Mesenchymal stem cell (in vitro differentiated cells and primary cell): ENCODE data around the gene MORC2. TPM values are rescaled to one million over a fixed set of nuclear protein-coding genes. Genes with fewer than 3 reads are reported as not detected.
A peak's percentile ranks its signal among the peaks of the same experiment; 100 is the strongest.

Source experiments
- DNase-seq: peaks from one replicate; pipeline ENCODE4 v3.0.0-alpha.2; 2013
- H2AFZ ChIP-seq: one replicate; pipeline ENCODE4 v1.6.1; 2013; ENCODE audit warnings: low read depth, mild to moderate bottlenecking, control low read depth, inconsistent platforms, low read length, moderate library complexity
- H2AK5ac ChIP-seq: 2 replicates; pipeline ENCODE4 v1.6.1; 2013; ENCODE audit warnings: low read length, moderate library complexity, mild to moderate bottlenecking, inconsistent platforms; ENCODE audit not compliant: severe bottlenecking
- H2BK120ac ChIP-seq: one replicate; pipeline ENCODE4 v1.6.1; 2013; ENCODE audit warnings: low read depth, mild to moderate bottlenecking, inconsistent platforms, low read length, moderate library complexity
- H2BK12ac ChIP-seq, 2 experiments: one replicate each; pipeline ENCODE4 v1.6.1; 2013; ENCODE audit warnings: inconsistent platforms in 2 of 2, low read length in 2 of 2, mild to moderate bottlenecking in 2 of 2, moderate library complexity in 2 of 2, control low read depth in 1 of 2
- H2BK15ac ChIP-seq: one replicate; pipeline ENCODE4 v1.6.1; 2013; ENCODE audit warnings: mild to moderate bottlenecking, low read depth, inconsistent platforms; ENCODE audit not compliant: poor library complexity, severe bottlenecking
- H2BK5ac ChIP-seq: 2 replicates; pipeline ENCODE4 v1.6.1; 2013; ENCODE audit warnings: low read depth, mild to moderate bottlenecking, low read length, control low read depth, inconsistent platforms; ENCODE audit not compliant: poor library complexity, severe bottlenecking
- H3K14ac ChIP-seq, 2 experiments: one replicate each; pipeline ENCODE4 v1.6.1; 2013; ENCODE audit warnings: inconsistent platforms in 2 of 2, low read length in 2 of 2, control low read depth in 1 of 2, mild to moderate bottlenecking in 1 of 2, moderate library complexity in 1 of 2
- H3K18ac ChIP-seq, 2 experiments: one replicate each; pipeline ENCODE4 v1.6.1; 2013; ENCODE audit warnings: inconsistent platforms in 2 of 2, low read length in 2 of 2, control low read depth in 1 of 2, low read depth in 1 of 2, mild to moderate bottlenecking in 1 of 2
- H3K23ac ChIP-seq, 2 experiments: one replicate each; pipeline ENCODE4 v1.6.1; 2013; ENCODE audit warnings: inconsistent platforms in 2 of 2, low read length in 2 of 2, mild to moderate bottlenecking in 2 of 2, moderate library complexity in 2 of 2, control low read depth in 1 of 2
- H3K27ac ChIP-seq: 2 replicates; pipeline ENCODE4 v1.5.1; 2013; ENCODE audit warnings: mild to moderate bottlenecking, moderate library complexity, low read length, control low read depth, inconsistent platforms; ENCODE audit not compliant: poor library complexity, severe bottlenecking
- H3K27me3 ChIP-seq, 2 experiments: 2 replicates each; pipeline versions ENCODE4 v1.6.1 to v1.7.0; 2013; ENCODE audit warnings: low read length in 2 of 2, mild to moderate bottlenecking in 2 of 2, moderate library complexity in 2 of 2, control low read depth in 1 of 2, inconsistent platforms in 1 of 2; ENCODE audit not compliant: control insufficient read depth in 1 of 2, insufficient read depth in 1 of 2
- H3K36me3 ChIP-seq, 2 experiments: 2 replicates each; pipeline versions ENCODE4 v1.6.1 to v1.7.0; 2013; ENCODE audit warnings: low read length in 2 of 2, control low read depth in 1 of 2, inconsistent platforms in 1 of 2, low read depth in 1 of 2, mild to moderate bottlenecking in 1 of 2; ENCODE audit not compliant: insufficient read depth in 2 of 2, control insufficient read depth in 1 of 2
- H3K4ac ChIP-seq, 2 experiments: one replicate each; pipeline ENCODE4 v1.6.1; 2013; ENCODE audit warnings: inconsistent platforms in 2 of 2, low read length in 2 of 2, mild to moderate bottlenecking in 2 of 2, moderate library complexity in 2 of 2, control low read depth in 1 of 2, low read depth in 1 of 2
- H3K4me1 ChIP-seq: 2 replicates; pipeline ENCODE4 v1.6.1; 2013; ENCODE audit warnings: low read depth, low read length, control low read depth; ENCODE audit not compliant: control insufficient read depth, insufficient read depth
- H3K4me2 ChIP-seq: 2 replicates; pipeline ENCODE4 v1.6.1; 2013; ENCODE audit warnings: low read length, mild to moderate bottlenecking, inconsistent platforms; ENCODE audit not compliant: poor library complexity, severe bottlenecking
- H3K4me3 ChIP-seq, 2 experiments: 2 replicates each; pipeline versions ENCODE4 v1.5.1 to v1.7.0; 2013; ENCODE audit warnings: low read length in 2 of 2, mild to moderate bottlenecking in 2 of 2, control low read depth in 1 of 2, low read depth in 1 of 2; ENCODE audit not compliant: insufficient read depth in 1 of 2
- H3K79me1 ChIP-seq: replicated peaks from 2 replicates; pipeline ENCODE4 v1.6.1; 2013; ENCODE audit warnings: mild to moderate bottlenecking, control low read depth, low read length, inconsistent platforms; ENCODE audit not compliant: poor library complexity, severe bottlenecking
- H3K9ac ChIP-seq: 2 replicates; pipeline ENCODE4 v1.7.0; 2013; ENCODE audit warnings: mild to moderate bottlenecking, low read length, moderate library complexity
- H3K9me3 ChIP-seq: 2 replicates; pipeline ENCODE4 v1.7.0; 2013; ENCODE audit warnings: mild to moderate bottlenecking, low read length; ENCODE audit not compliant: control insufficient read depth
- H4K8ac ChIP-seq: one replicate; pipeline ENCODE4 v1.6.1; 2013; ENCODE audit warnings: inconsistent platforms, mild to moderate bottlenecking, low read length, moderate library complexity
- H4K91ac ChIP-seq: one replicate; pipeline ENCODE4 v1.6.1; 2013; ENCODE audit warnings: mild to moderate bottlenecking, low read length, inconsistent platforms
- WGBS: methylation state at CpG from one replicate; pipeline ENCODE4 v1.1.7; 2013; ENCODE audit warnings: mixed read lengths; 5-methylcytosine and 5-hydroxymethylcytosine counted together
- polyA plus RNA-seq, 2 experiments: library from polyadenylated mRNA; stranded (reverse); fragments of 200-250 nt; gene quantifications; one replicate each; pipeline ENCODE4 v1.2.3, GENCODE V29; 2013

The MORC2 gene
- polyA plus RNA-seq (2013, experiment 1 of 2): 21.4 TPM
- polyA plus RNA-seq (2013, experiment 2 of 2): 21.9 TPM

DNA sequence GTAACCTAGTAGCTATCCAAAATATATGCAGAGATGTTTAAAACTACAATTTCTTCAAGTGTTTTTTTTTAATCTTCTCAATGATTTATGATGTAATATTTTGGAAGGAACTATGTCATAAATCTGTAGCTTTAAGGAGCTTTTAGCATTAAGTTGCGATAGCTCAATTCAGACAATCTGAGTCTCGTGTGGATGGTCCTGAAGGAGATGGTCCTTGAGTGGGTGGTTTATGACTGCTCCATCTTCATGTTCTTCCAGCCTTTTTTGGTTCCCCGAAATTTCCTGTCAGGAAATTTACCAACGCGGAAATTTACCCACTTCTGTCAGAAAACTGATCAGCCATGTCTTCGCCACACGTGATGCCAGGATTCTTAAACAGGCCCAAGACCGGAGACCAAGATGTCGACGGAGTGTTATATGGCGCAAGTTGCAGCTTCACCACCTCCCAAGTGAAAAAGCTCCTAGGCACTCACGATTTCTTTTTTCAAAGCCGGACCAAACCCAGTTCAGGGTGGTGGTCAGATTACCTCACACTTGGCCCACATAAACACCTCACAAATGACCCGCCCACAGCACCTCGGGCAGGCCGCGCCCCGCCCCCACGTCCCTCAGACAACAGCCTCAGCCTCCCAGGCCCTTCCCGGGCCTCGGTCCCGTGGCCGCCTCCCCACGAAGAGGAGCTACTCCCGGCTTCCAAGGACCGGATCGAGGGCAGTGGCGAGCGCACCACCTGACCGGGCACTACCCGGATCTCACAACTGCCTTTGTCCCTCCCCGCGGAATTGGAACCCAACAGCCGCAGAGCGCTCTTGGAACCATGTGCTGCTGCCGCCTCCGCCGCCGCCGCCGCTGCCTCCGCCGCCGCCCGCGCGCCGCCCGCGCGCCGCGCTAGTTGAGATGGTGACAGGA lies at the start of gene MORC2:
Gene MORC2 (minus strand): TSS at position 760 of the 909 bp plus-strand sequence. CDS start 885 bp downstream, outside the sequence.
- H3K79me1 ChIP-seq: peaks cover 3% of the 10 kb centered on the region
- peak within 1 kb of the TSS; percentile 85 for H3K4me3 ChIP-seq
- DNase-seq: no peak

DNA sequence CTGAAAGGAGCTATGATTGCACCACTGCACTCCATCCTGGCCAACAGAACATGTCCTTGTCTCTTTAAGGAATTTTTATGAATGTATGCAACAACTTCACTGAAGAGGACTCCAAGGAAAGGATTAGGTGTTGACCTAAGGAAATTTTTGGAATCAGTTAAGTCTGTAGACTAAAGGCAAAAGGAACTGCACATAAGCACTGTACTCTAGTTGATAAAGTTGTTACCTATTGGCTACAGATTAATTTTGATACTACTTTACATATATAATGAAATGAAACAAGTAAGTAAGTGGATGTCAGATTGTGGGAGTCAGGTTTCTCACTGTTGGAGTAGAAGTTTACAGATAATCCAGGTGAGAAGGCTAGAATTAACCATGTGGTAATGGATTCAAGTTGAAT lies 37.0 kb upstream of the MORC2 start:
- Histone ChIP-seq H3K4me1 (no peaks in the 10 kb centered on the region), H2BK12ac (no peak overlapping the region), H3K9ac (no peak overlapping the region), H3K23ac (no peak overlapping the region), H3K27me3 (no peaks in the 10 kb centered on the region), H3K18ac (no peak overlapping the region), H2AFZ (no peak overlapping the region), H3K4ac (no peak overlapping the region), H3K79me1 (no peaks in the 10 kb centered on the region), H3K14ac (no peak overlapping the region), H2BK15ac (no peak overlapping the region), H4K91ac (no peak overlapping the region), H3K4me2 (no peak overlapping the region), H4K8ac (no peak overlapping the region), H3K9me3 (peaks cover 11% of the 10 kb centered on the region), H3K4me3 (no peak overlapping the region), H2AK5ac (no peak overlapping the region), H3K27ac (no peak overlapping the region), H2BK120ac (no peak overlapping the region), H2BK5ac (no peak overlapping the region), H3K36me3 (no peaks in the 10 kb centered on the region)
- no peak for DNase-seq

More for the DNA sequence above, at the start of gene MORC2:
- Histone ChIP-seq H3K4ac (peak within 1 kb of the TSS; percentile 67 to 97), H3K18ac (peak within 1 kb of the TSS; percentile 98 to 99), H2BK120ac (peak within 1 kb of the TSS; percentile 92), H3K36me3 (peaks cover 4 to 39% of the 10 kb centered on the region in 2 experiments), H2BK15ac (peak within 1 kb of the TSS; percentile 93), H3K4me2 (peak within 1 kb of the TSS; percentile 93), H3K27me3 (no peaks in the 10 kb centered on the region), H3K14ac (peak within 1 kb of the TSS; percentile 36 to 87), H4K91ac (peak within 1 kb of the TSS; percentile 89), H3K27ac (peak within 1 kb of the TSS; percentile 94), H3K4me1 (peaks cover 5% of the 10 kb centered on the region), H2AFZ (peak within 1 kb of the TSS; percentile 72), H4K8ac (peak within 1 kb of the TSS; percentile 96), H2AK5ac (peak within 1 kb of the TSS; percentile 90), H2BK5ac (peak within 1 kb of the TSS; percentile 88), H3K23ac (peak within 1 kb of the TSS in 1 of 2 experiments; percentile 96), H2BK12ac (peak within 1 kb of the TSS; percentile 71 to 78), H3K9ac (peak within 1 kb of the TSS; percentile 93), H3K9me3 (peaks cover 16% of the 10 kb centered on the region)
- 19% methylated on average over 52 of the region's 53 CpGs for WGBS

DNA sequence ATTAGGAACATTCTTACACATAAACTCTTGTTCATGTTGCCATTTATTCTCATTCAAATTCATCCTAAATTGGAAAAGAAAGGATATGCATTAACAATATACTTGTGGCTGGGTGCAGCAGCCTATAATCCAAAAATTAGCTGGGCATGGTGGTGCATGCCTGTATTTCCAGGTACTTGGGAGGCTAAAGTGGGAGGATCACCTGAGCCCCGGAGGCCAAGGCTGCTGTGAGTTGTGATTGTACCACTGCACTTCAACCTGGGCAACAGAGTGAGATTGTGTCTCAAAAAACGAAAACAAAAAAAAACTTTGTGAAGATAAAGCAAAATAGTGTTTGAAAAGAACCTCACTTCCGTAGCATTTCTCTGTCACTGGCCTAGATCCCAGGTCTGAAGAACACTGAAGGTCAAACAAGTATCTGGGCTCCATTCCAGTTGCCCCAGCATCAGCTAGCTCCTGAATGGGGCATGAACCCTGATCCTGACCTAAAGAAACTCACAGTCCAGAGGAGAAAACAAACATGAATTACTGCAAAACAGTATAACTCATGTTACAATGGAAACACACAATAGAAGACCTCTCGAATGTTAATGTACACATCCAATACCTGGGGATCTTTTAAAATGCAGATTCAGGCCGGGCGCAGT lies 32.7 kb upstream of the MORC2 start:
- Histone ChIP-seq H3K9ac (no peak overlapping the region), H2AFZ (no peak overlapping the region), H2BK120ac (no peak overlapping the region), H3K4me1 (no peaks in the 10 kb centered on the region), H3K79me1 (no peaks in the 10 kb centered on the region), H3K18ac (no peak overlapping the region), H2BK15ac (no peak overlapping the region), H3K9me3 (peaks cover 11% of the 10 kb centered on the region), H3K14ac (no peak overlapping the region), H3K23ac (no peak overlapping the region), H3K4me2 (no peak overlapping the region), H3K4me3 (no peak overlapping the region), H4K8ac (no peak overlapping the region), H3K4ac (no peak overlapping the region), H3K36me3 (no peaks in the 10 kb centered on the region), H2AK5ac (no peak overlapping the region), H3K27ac (no peak overlapping the region), H2BK5ac (no peak overlapping the region), H2BK12ac (no peak overlapping the region), H3K27me3 (no peaks in the 10 kb centered on the region), H4K91ac (no peak overlapping the region)
- WGBS: 89% methylated on average over 6 of the region's 6 CpGs
- no peak for DNase-seq

DNA sequence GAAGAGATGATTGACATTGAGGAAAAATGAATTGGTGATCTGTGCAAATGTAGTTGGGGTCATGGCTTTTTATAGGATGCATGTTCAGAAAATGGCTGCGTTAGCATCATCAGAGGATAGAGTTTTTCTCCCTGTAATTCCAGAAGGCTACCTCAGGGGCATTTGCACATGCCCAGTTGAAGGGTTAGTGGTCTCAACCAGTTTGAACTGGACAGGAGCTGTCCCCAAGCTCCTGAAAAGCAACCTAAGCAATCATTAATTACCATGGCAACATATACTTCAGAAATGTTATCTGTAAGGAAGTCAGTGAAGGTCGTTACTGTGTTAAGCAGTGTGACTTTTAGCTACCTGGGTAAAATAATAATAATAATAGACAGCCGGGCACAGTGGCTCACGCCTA lies 29.8 kb upstream of the MORC2 start:
- no peak overlapping the region for H3K14ac ChIP-seq
- no peak overlapping the region for H2BK12ac ChIP-seq
- H3K23ac ChIP-seq: no peak overlapping the region
- H3K4me3 ChIP-seq: no peak overlapping the region
- H3K27ac ChIP-seq: no peak overlapping the region
- H3K9me3 ChIP-seq: no peaks in the 10 kb centered on the region
- H3K4me2 ChIP-seq: no peak overlapping the region
- WGBS: 98% methylated on average over 4 of the region's 4 CpGs
- no peak overlapping the region for H2AFZ ChIP-seq
- peaks cover 3 to 7% of the 10 kb centered on the region in 2 experiments for H3K27me3 ChIP-seq
- no peaks in the 10 kb centered on the region for H3K79me1 ChIP-seq
- H2AK5ac ChIP-seq: no peak overlapping the region
- H3K4me1 ChIP-seq: no peaks in the 10 kb centered on the region
- H2BK120ac ChIP-seq: no peak overlapping the region
- H2BK5ac ChIP-seq: no peak overlapping the region
- no peak overlapping the region for H4K8ac ChIP-seq
- DNase-seq: no peak
- no peak overlapping the region for H2BK15ac ChIP-seq
- no peak overlapping the region for H3K9ac ChIP-seq
- no peak overlapping the region for H3K4ac ChIP-seq
- H3K18ac ChIP-seq: no peak overlapping the region
- H3K36me3 ChIP-seq: no peaks in the 10 kb centered on the region
- no peak overlapping the region for H4K91ac ChIP-seq
